DMS153 treated with DMSO at 0.1 percent for 48 hours (cell line): ENCODE results near the gene KCNN2.

Source experiments
- DNase-seq: peaks from one replicate; lab custom pipeline; 2025; ENCODE audit not compliant: unreplicated experiment; lab: John Stamatoyannopoulos, UW

KCNN2 gene

GRCh38 chr5:114362197-114362976 is 517 bp downstream of the KCNN2 start:
- no peak for DNase-seq

GRCh38 chr5:114362977-114363761 is 1.3 kb downstream of the KCNN2 start:
- no peak for DNase-seq

- DNase-seq = no peak
These were observed 2.0 kb downstream of the KCNN2 start for GRCh38 chr5:114363837-114364236.

- DNase-seq = no peak
These were observed 5.2 kb downstream of the KCNN2 start for GRCh38 chr5:114367029-114367428.

- no peak for DNase-seq
These were observed 8.0 kb downstream of the KCNN2 start for GRCh38 chr5:114369680-114370417.

- DNase-seq = no peak
These were observed 15.4 kb downstream of the KCNN2 start for GRCh38 chr5:114377050-114377844.

GRCh38 chr5:114377946-114378345 is 16.1 kb downstream of the KCNN2 start:
- DNase-seq = no peak

- DNase-seq = no peak
These were observed 18.9 kb downstream of the KCNN2 start for GRCh38 chr5:114380721-114381120.

- DNase-seq = no peak
These were observed 25.6 kb downstream of the KCNN2 start for GRCh38 chr5:114387433-114387832.

GRCh38 chr5:114390431-114390830 is 28.6 kb downstream of the KCNN2 start:
- DNase-seq = no peak

GRCh38 chr5:114391321-114391720 is 29.5 kb downstream of the KCNN2 start:
- no peak for DNase-seq

- DNase-seq = no peak
These were observed 31.3 kb downstream of the KCNN2 start for GRCh38 chr5:114393159-114393558.

GRCh38 chr5:114402206-114402605 is 40.3 kb downstream of the KCNN2 start:
- DNase-seq = no peak

- DNase-seq = no peak
These were observed 45.9 kb downstream of the KCNN2 start for GRCh38 chr5:114407783-114408182.

GRCh38 chr5:114408847-114409246 is 47.0 kb downstream of the KCNN2 start:
- DNase-seq = no peak

- no peak for DNase-seq
These were observed 49.6 kb downstream of the KCNN2 start for GRCh38 chr5:114411380-114411931.

- DNase-seq = no peak
These were observed 50.8 kb downstream of the KCNN2 start for GRCh38 chr5:114412510-114413171.

- no peak for DNase-seq
These were observed 53.9 kb downstream of the KCNN2 start for GRCh38 chr5:114415760-114416159.

GRCh38 chr5:114416254-114416653 is 54.4 kb downstream of the KCNN2 start:
- no peak for DNase-seq

GRCh38 chr5:114417519-114417918 is 55.6 kb downstream of the KCNN2 start:
- no peak for DNase-seq
